OCI-LY7 (cell line): ENCODE data around the gene MSL1. TPM values are rescaled to one million over a fixed set of nuclear protein-coding genes. Genes with fewer than 3 reads are reported as not detected.

Experiments used
- BruUV-seq: library from RNA; stranded (reverse); fragments of 400-500 nt; replicated peaks from 2 replicates; lab custom pipeline; 2021; lab: Mats Ljungman, UMichigan
- CTCF ChIA-PET: fragments of 300-600 bp; sonication (Branson Sonifier 250); formaldehyde crosslinking; loops from one replicate; lab custom pipeline; 2022; ENCODE audit warnings: antibody characterized with exemption; ENCODE audit not compliant: unreplicated experiment; lab: Charles Lee
- POLR2A ChIA-PET: fragments of 300-600 bp; sonication (Branson Sonifier 250); formaldehyde crosslinking; loops from one replicate; lab custom pipeline; 2022; ENCODE audit warnings: antibody characterized with exemption; lab: Charles Lee
- DNase-seq: peaks from one replicate; pipeline ENCODE4 v3.0.0-alpha.2; 2015; ENCODE audit warnings: low spot score
- H2AFZ ChIP-seq: fragments of 200-600 bp; sonication (generic), shearing (Covaris generic); 2 replicates; pipeline ENCODE4 v1.6.1; 2014; ENCODE audit warnings: mild to moderate bottlenecking, antibody characterized with exemption, low read length, moderate library complexity
- H3K27ac ChIP-seq: fragments of 200-600 bp; sonication (generic); 2 replicates; pipeline ENCODE4 v1.5.1; 2014; ENCODE audit warnings: mixed run types, low read depth, mild to moderate bottlenecking, moderate library complexity, low read length, inconsistent platforms; ENCODE audit not compliant: poor library complexity, severe bottlenecking
- H3K36me3 ChIP-seq: fragments of 200-600 bp; sonication (generic); 2 replicates; pipeline ENCODE4 v1.6.1; 2014; ENCODE audit warnings: mild to moderate bottlenecking, antibody characterized with exemption, low read length, moderate library complexity, mixed read lengths; ENCODE audit not compliant: insufficient read depth
- H3K4me1 ChIP-seq: fragments of 200-600 bp; sonication (generic); 2 replicates; pipeline ENCODE4 v1.5.1; 2014; ENCODE audit warnings: mild to moderate bottlenecking, low read length; ENCODE audit not compliant: insufficient read depth, poor library complexity, severe bottlenecking
- H3K4me2 ChIP-seq: fragments of 200-600 bp; sonication (generic); 2 replicates; pipeline ENCODE4 v1.6.1; 2014; ENCODE audit warnings: mild to moderate bottlenecking, low read length
- H3K4me3 ChIP-seq: fragments of 200-600 bp; sonication (generic); 2 replicates; pipeline ENCODE4 v1.5.1; 2014; ENCODE audit warnings: mild to moderate bottlenecking, low read depth, low read length; ENCODE audit not compliant: poor library complexity, severe bottlenecking
- H3K79me2 ChIP-seq: fragments of 200-600 bp; sonication (generic); 2 replicates; pipeline ENCODE4 v1.6.1; 2016; ENCODE audit warnings: low read depth, mild to moderate bottlenecking, low read length, moderate library complexity, mixed read lengths; ENCODE audit not compliant: insufficient read depth
- H3K9me2 ChIP-seq: fragments of 200-600 bp; sonication (generic); 2 replicates; pipeline ENCODE4 v1.6.1; 2016; ENCODE audit warnings: mild to moderate bottlenecking, low read length, mixed read lengths; ENCODE audit not compliant: insufficient read depth
- H3K9me3 ChIP-seq: fragments of 200-600 bp; sonication (generic); 2 replicates; pipeline ENCODE4 v1.6.1; 2014; ENCODE audit warnings: mild to moderate bottlenecking, mixed run types, low read length, mixed read lengths
- H4K20me1 ChIP-seq: fragments of 200-600 bp; sonication (generic); 2 replicates; pipeline ENCODE4 v1.6.1; 2014; ENCODE audit warnings: mild to moderate bottlenecking, antibody characterized with exemption, low read length, moderate library complexity, mixed read lengths; ENCODE audit not compliant: insufficient read depth
- EZH2phosphoT487 ChIP-seq: fragments of 200-600 bp; sonication (generic); IDR thresholded peaks from 2 replicates; pipeline ENCODE4 v1.6.1; 2018; ENCODE audit warnings: low read depth, borderline replicate concordance, mild to moderate bottlenecking, mixed run types, antibody characterized with exemption, low read length, moderate library complexity, mixed read lengths
- intact Hi-C: fragments of 100-400 bp; cut with micrococcal nuclease; formaldehyde crosslinking; loops from one replicate; pipeline ENCODE4 v1.10.0; 2022; ENCODE audit not compliant: unreplicated experiment
- microRNA-seq: library from miRNA; unstranded; fragments of <30 nt; microRNA quantifications from one replicate; pipeline ENCODE4 v1.2.0, GENCODE V29; 2022; ENCODE audit warnings: borderline replicate concordance
- total RNA-seq, 2 experiments: library from RNA; depleted of rRNA in 1 of 2; stranded (reverse); fragments of >200 nt in 1 of 2; shearing (Covaris generic) in 1 of 2; gene quantifications; 2 replicates each; pipeline ENCODE4 v1.2.3, GENCODE V29; 2014 to 2022
- TF ChIP-seq, protein P1 (sequence below): fragments of 200-600 bp; sonication (generic); conservative IDR thresholded peaks from 2 replicates; pipeline ENCODE4 v1.5.1; 2014; ENCODE audit warnings: mild to moderate bottlenecking, antibody characterized with exemption, low read length, moderate library complexity, mixed read lengths

Gene MSL1
- total RNA-seq, 2 experiments from 2014 or later = 95.4 to 97.2 TPM

DNA sequence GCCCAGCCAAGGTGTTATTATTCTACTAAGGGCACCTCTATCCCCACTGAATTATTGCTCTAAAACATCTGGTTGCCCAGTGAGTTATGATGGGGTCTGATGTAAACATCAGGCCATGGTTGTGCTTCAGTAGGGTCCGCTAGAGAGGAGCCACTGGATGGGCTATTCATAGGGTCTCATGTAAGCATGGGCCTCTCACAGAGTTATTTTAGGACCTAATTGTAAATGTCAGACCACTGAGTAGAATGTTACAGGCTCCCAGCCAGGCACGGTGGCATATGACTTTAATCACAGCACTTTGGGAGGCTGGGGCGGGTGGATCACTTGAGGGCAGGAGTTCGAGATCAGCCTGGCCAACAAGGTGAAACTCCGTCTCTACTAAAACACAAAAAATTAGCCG lies 60.8 kb downstream of the MSL1 start:
- POLR2A ChIA-PET = no interaction called here
- H2AFZ ChIP-seq = no peak overlapping the region

More for the DNA sequence above, 60.8 kb downstream of the MSL1 start:
- H3K9me2 ChIP-seq = no peaks in the 10 kb centered on the region
- no peak for TF ChIP-seq EZH2phosphoT487
- TF ChIP-seq, protein P1, sequence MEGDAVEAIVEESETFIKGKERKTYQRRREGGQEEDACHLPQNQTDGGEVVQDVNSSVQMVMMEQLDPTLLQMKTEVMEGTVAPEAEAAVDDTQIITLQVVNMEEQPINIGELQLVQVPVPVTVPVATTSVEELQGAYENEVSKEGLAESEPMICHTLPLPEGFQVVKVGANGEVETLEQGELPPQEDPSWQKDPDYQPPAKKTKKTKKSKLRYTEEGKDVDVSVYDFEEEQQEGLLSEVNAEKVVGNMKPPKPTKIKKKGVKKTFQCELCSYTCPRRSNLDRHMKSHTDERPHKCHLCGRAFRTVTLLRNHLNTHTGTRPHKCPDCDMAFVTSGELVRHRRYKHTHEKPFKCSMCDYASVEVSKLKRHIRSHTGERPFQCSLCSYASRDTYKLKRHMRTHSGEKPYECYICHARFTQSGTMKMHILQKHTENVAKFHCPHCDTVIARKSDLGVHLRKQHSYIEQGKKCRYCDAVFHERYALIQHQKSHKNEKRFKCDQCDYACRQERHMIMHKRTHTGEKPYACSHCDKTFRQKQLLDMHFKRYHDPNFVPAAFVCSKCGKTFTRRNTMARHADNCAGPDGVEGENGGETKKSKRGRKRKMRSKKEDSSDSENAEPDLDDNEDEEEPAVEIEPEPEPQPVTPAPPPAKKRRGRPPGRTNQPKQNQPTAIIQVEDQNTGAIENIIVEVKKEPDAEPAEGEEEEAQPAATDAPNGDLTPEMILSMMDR = no peak
- intact Hi-C loops = no loop called here
- H3K9me3 ChIP-seq = no peaks in the 10 kb centered on the region
- H3K4me3 ChIP-seq = no peak overlapping the region
- no TSS peak for BruUV-seq
- CTCF ChIA-PET = interaction anchor here (1.0 kb wide), 1 partner anchor 14 kb away, joined by 3 read pairs; no protein-coding TSS in a partner anchor
- no peaks in the 10 kb centered on the region for H4K20me1 ChIP-seq
- no peaks in the 10 kb centered on the region for H3K36me3 ChIP-seq
- H3K4me2 ChIP-seq = no peak overlapping the region
- no peak for DNase-seq
- no peak overlapping the region for H3K27ac ChIP-seq
- no peaks in the 10 kb centered on the region for H3K79me2 ChIP-seq
- peaks cover 2% of the 10 kb centered on the region for H3K4me1 ChIP-seq

Small RNA genes lying within 50 kb of the gene (microRNA-seq; reads per million reads assigned to microRNA genes)
- 2.3 reads per million for gene MIR6866

Other genes with a start within 250 kb of the MSL1 start
- gene GSDMB, start 203.3 kb upstream of the MSL1 start, total RNA-seq (2014; rRNA removed; shearing (Covaris generic)) = 24.1 and 29.4 TPM in 2 replicates
- gene GSDMB, start 203.3 kb upstream of the MSL1 start, total RNA-seq (2022) = 39.2 and 44.6 TPM in 2 replicates
- gene ORMDL3, start 194.4 kb upstream of the MSL1 start, total RNA-seq (2014; rRNA removed; shearing (Covaris generic)) = 62.2 and 62.6 TPM in 2 replicates
- 61.3 and 65.9 TPM in 2 replicates for gene ORMDL3, start 194.4 kb upstream of the MSL1 start, total RNA-seq (2022)
- gene LRRC3C, start 194.2 kb upstream of the MSL1 start, total RNA-seq (2014; rRNA removed; shearing (Covaris generic)) = not detected in 2 replicates
- gene LRRC3C, start 194.2 kb upstream of the MSL1 start, total RNA-seq (2022) = not detected in 2 replicates
- gene GSDMA, start 159.0 kb upstream of the MSL1 start, total RNA-seq (2014; rRNA removed; shearing (Covaris generic)) = 0.15 and 0.57 TPM in 2 replicates
- gene GSDMA, start 159.0 kb upstream of the MSL1 start, total RNA-seq (2022) = 0.15 and 0.17 TPM in 2 replicates
- gene PSMD3, start 141.2 kb upstream of the MSL1 start, total RNA-seq (2014; rRNA removed; shearing (Covaris generic)) = 149 and 150 TPM in 2 replicates
- 140 and 150 TPM in 2 replicates for gene PSMD3, start 141.2 kb upstream of the MSL1 start, total RNA-seq (2022)
- not detected in 2 replicates for gene CSF3, start 106.5 kb upstream of the MSL1 start, total RNA-seq (2014; rRNA removed; shearing (Covaris generic))
- gene CSF3, start 106.5 kb upstream of the MSL1 start, total RNA-seq (2022) = not detected in 2 replicates
- gene MED24, start 67.6 kb upstream of the MSL1 start, total RNA-seq (2014; rRNA removed; shearing (Covaris generic)) = 36.3 and 65.9 TPM in 2 replicates
- 103 and 112 TPM in 2 replicates for gene MED24, start 67.6 kb upstream of the MSL1 start, total RNA-seq (2022)
- 5.4 and 9.3 TPM in 2 replicates for gene THRA, start 59.0 kb upstream of the MSL1 start, total RNA-seq (2014; rRNA removed; shearing (Covaris generic))
- 3.9 and 5.1 TPM in 2 replicates for gene THRA, start 59.0 kb upstream of the MSL1 start, total RNA-seq (2022)
- gene NR1D1, start 21.4 kb upstream of the MSL1 start, total RNA-seq (2014; rRNA removed; shearing (Covaris generic)) = 1.7 and 2.3 TPM in 2 replicates
- gene NR1D1, start 21.4 kb upstream of the MSL1 start, total RNA-seq (2022) = 7.0 and 8.7 TPM in 2 replicates
- gene CASC3, start 18.6 kb downstream of the MSL1 start, total RNA-seq (2014; rRNA removed; shearing (Covaris generic)) = 42.6 and 46.9 TPM in 2 replicates
- 100 and 117 TPM in 2 replicates for gene CASC3, start 18.6 kb downstream of the MSL1 start, total RNA-seq (2022)
- gene RAPGEFL1, start 55.5 kb downstream of the MSL1 start, total RNA-seq (2014; rRNA removed; shearing (Covaris generic)) = 2.1 and 4.9 TPM in 2 replicates
- 5.2 and 5.8 TPM in 2 replicates for gene RAPGEFL1, start 55.5 kb downstream of the MSL1 start, total RNA-seq (2022)
- 4.6 and 4.7 TPM in 2 replicates for gene WIPF2, start 97.3 kb downstream of the MSL1 start, total RNA-seq (2014; rRNA removed; shearing (Covaris generic))
- gene WIPF2, start 97.3 kb downstream of the MSL1 start, total RNA-seq (2022) = 19.6 and 20.3 TPM in 2 replicates
- gene CDC6, start 165.9 kb downstream of the MSL1 start, total RNA-seq (2014; rRNA removed; shearing (Covaris generic)) = 72.3 and 75.2 TPM in 2 replicates
- gene CDC6, start 165.9 kb downstream of the MSL1 start, total RNA-seq (2022) = 132 and 156 TPM in 2 replicates
- 3.1 and 5.7 TPM in 2 replicates for gene RARA, start 187.2 kb downstream of the MSL1 start, total RNA-seq (2014; rRNA removed; shearing (Covaris generic))
- gene RARA, start 187.2 kb downstream of the MSL1 start, total RNA-seq (2022) = 8.0 and 8.6 TPM in 2 replicates
- gene GJD3, start 242.8 kb downstream of the MSL1 start, total RNA-seq (2014; rRNA removed; shearing (Covaris generic)) = not detected in 2 replicates
- not detected in 2 replicates for gene GJD3, start 242.8 kb downstream of the MSL1 start, total RNA-seq (2022)